NT2/D1 (cell line): Measurements from ENCODE around the gene IL36G.

Source experiments
- DNase-seq: peaks from one replicate; pipeline ENCODE4 v3.0.0-alpha.2; 2011; ENCODE audit warnings: low read depth, low spot score
- H3K27me3 ChIP-seq: 2 replicates; pipeline ENCODE4 v1.6.0; 2011; ENCODE audit warnings: mild to moderate bottlenecking; ENCODE audit not compliant: insufficient read length, insufficient read depth
- H3K36me3 ChIP-seq: 2 replicates; pipeline ENCODE4 v1.6.1; 2011; ENCODE audit warnings: mild to moderate bottlenecking, low read length, mixed read lengths; ENCODE audit not compliant: insufficient read depth, insufficient read length
- H3K4me1 ChIP-seq: 2 replicates; pipeline ENCODE4 v1.5.1; 2011; ENCODE audit not compliant: insufficient read depth, insufficient read length
- H3K4me3 ChIP-seq: 2 replicates; pipeline ENCODE4 v1.5.1; 2011; ENCODE audit warnings: low read depth; ENCODE audit not compliant: insufficient read length
- H3K9ac ChIP-seq: 2 replicates; pipeline ENCODE4 v1.6.0; 2011; ENCODE audit warnings: low read depth; ENCODE audit not compliant: insufficient read length
- H3K9me3 ChIP-seq: 2 replicates; pipeline ENCODE4 v1.5.1; 2011; ENCODE audit warnings: mild to moderate bottlenecking, low read length; ENCODE audit not compliant: insufficient read depth
- SUZ12 ChIP-seq: IDR thresholded peaks from 2 replicates; pipeline ENCODE4 v1.6.1; 2011; ENCODE audit not compliant: insufficient read length, insufficient read depth; ENCODE audit errors: extremely low read depth
- YY1 ChIP-seq: IDR thresholded peaks from 2 replicates; pipeline ENCODE4 v1.6.1; 2011; ENCODE audit not compliant: insufficient read length, insufficient read depth
- ZNF274 ChIP-seq: IDR thresholded peaks from 2 replicates; pipeline ENCODE4 v1.6.1; 2011; ENCODE audit warnings: mild to moderate bottlenecking, low read depth, low read length

Gene IL36G

GRCh38 chr2:113015655-113016054 lies 37.8 kb downstream of the IL36G start:
- peaks cover 8% of the 10 kb centered on the region for H3K27me3 ChIP-seq
- H3K4me3 ChIP-seq = no peak overlapping the region
- H3K9ac ChIP-seq = no peak overlapping the region
- no peaks in the 10 kb centered on the region for H3K36me3 ChIP-seq
- no peak for TF ChIP-seq SUZ12
- no peak for TF ChIP-seq YY1
- TF ChIP-seq ZNF274 = no peak
- no peak for DNase-seq
- H3K4me1 ChIP-seq = no peaks in the 10 kb centered on the region
- H3K9me3 ChIP-seq = no peaks in the 10 kb centered on the region

- H3K27me3 ChIP-seq = peaks cover 8% of the 10 kb centered on the region
- no peak overlapping the region for H3K4me3 ChIP-seq
- H3K9me3 ChIP-seq = no peaks in the 10 kb centered on the region
- H3K9ac ChIP-seq = no peak overlapping the region
- no peaks in the 10 kb centered on the region for H3K4me1 ChIP-seq
- H3K36me3 ChIP-seq = no peaks in the 10 kb centered on the region
- DNase-seq = no peak
- TF ChIP-seq YY1 (no peak), ZNF274 (no peak), SUZ12 (no peak)
Observed at GRCh38 chr2:113018509-113018908, 40.7 kb downstream of the IL36G start.

- no peak overlapping the region for H3K4me3 ChIP-seq
- no peak overlapping the region for H3K9ac ChIP-seq
- DNase-seq = no peak
- H3K36me3 ChIP-seq = no peaks in the 10 kb centered on the region
- no peak for TF ChIP-seq YY1
- no peak for TF ChIP-seq SUZ12
- TF ChIP-seq ZNF274 = no peak
- no peaks in the 10 kb centered on the region for H3K4me1 ChIP-seq
- H3K27me3 ChIP-seq = peaks cover 5% of the 10 kb centered on the region
- H3K9me3 ChIP-seq = no peaks in the 10 kb centered on the region
Observed at GRCh38 chr2:113021312-113021711, 43.5 kb downstream of the IL36G start.

GRCh38 chr2:113024764-113025163 lies 47.0 kb downstream of the IL36G start:
- peaks cover 3% of the 10 kb centered on the region for H3K4me1 ChIP-seq
- no peaks in the 10 kb centered on the region for H3K27me3 ChIP-seq
- no peak overlapping the region for H3K9ac ChIP-seq
- no peaks in the 10 kb centered on the region for H3K36me3 ChIP-seq
- no peak overlapping the region for H3K4me3 ChIP-seq
- no peaks in the 10 kb centered on the region for H3K9me3 ChIP-seq
- TF ChIP-seq YY1 (no peak), ZNF274 (no peak)
- no peak for DNase-seq

- no peak overlapping the region for H3K9ac ChIP-seq
- H3K9me3 ChIP-seq = no peaks in the 10 kb centered on the region
- H3K27me3 ChIP-seq = no peaks in the 10 kb centered on the region
- TF ChIP-seq YY1 (no peak), SUZ12 (no peak), ZNF274 (no peak)
- peaks cover 3% of the 10 kb centered on the region for H3K4me1 ChIP-seq
- H3K4me3 ChIP-seq = no peak overlapping the region
- no peak for DNase-seq
- H3K36me3 ChIP-seq = no peaks in the 10 kb centered on the region
Observed at GRCh38 chr2:113025737-113026136, 47.9 kb downstream of the IL36G start.

GRCh38 chr2:113027691-113028090 lies 49.9 kb downstream of the IL36G start:
- Histone ChIP-seq H3K9me3 (no peaks in the 10 kb centered on the region), H3K36me3 (no peaks in the 10 kb centered on the region), H3K27me3 (no peaks in the 10 kb centered on the region), H3K4me1 (peaks cover 3% of the 10 kb centered on the region), H3K9ac (no peak overlapping the region), H3K4me3 (no peak overlapping the region)
- TF ChIP-seq YY1 (no peak), SUZ12 (no peak), ZNF274 (no peak)
- no peak for DNase-seq

GRCh38 chr2:113028112-113028511 lies 50.3 kb downstream of the IL36G start:
- TF ChIP-seq ZNF274 (no peak), YY1 (no peak), SUZ12 (no peak)

GRCh38 chr2:113032737-113033136 lies 54.9 kb downstream of the IL36G start:
- no peak overlapping the region for H3K9ac ChIP-seq
- TF ChIP-seq SUZ12 (no peak), YY1 (no peak), ZNF274 (no peak)
- DNase-seq = no peak
- H3K4me1 ChIP-seq = peaks cover 3% of the 10 kb centered on the region
- no peaks in the 10 kb centered on the region for H3K9me3 ChIP-seq
- H3K27me3 ChIP-seq = no peaks in the 10 kb centered on the region
- H3K4me3 ChIP-seq = no peak overlapping the region
- H3K36me3 ChIP-seq = no peaks in the 10 kb centered on the region

More at GRCh38 chr2:113028112-113028511, 50.3 kb downstream of the IL36G start:
- no peaks in the 10 kb centered on the region for H3K27me3 ChIP-seq
- H3K9me3 ChIP-seq = no peaks in the 10 kb centered on the region
- no peak overlapping the region for H3K4me3 ChIP-seq
- H3K36me3 ChIP-seq = no peaks in the 10 kb centered on the region
- DNase-seq = no peak
- H3K9ac ChIP-seq = no peak overlapping the region
- peaks cover 3% of the 10 kb centered on the region for H3K4me1 ChIP-seq
